ENCODE results near the gene RHOU.

Gene RHOU

GRCh38 chr1:228739826-228740225 lies 4.5 kb downstream of the RHOU start:
- no peak for DNase-seq

GRCh38 chr1:228740543-228741317 lies 5.5 kb downstream of the RHOU start:
- no peak for DNase-seq

GRCh38 chr1:228742281-228742860 lies 7.1 kb downstream of the RHOU start:
- no peak for DNase-seq

GRCh38 chr1:228743405-228743804 lies 8.1 kb downstream of the RHOU start:
- no peak for DNase-seq

GRCh38 chr1:228744356-228744755 lies 9.1 kb downstream of the RHOU start:
- DNase-seq = no peak

GRCh38 chr1:228744918-228745317 lies 9.6 kb downstream of the RHOU start:
- DNase-seq = no peak

- DNase-seq = no peak
These were observed 10.2 kb downstream of the RHOU start for GRCh38 chr1:228745497-228745896.

- DNase-seq = no peak
These were observed 12.1 kb downstream of the RHOU start for GRCh38 chr1:228747301-228747935.

- no peak for DNase-seq
These were observed 12.8 kb downstream of the RHOU start for GRCh38 chr1:228748029-228748428.

GRCh38 chr1:228748431-228748830 lies 13.2 kb downstream of the RHOU start:
- DNase-seq = no peak

- DNase-seq = no peak
These were observed 14.5 kb downstream of the RHOU start for GRCh38 chr1:228749765-228750164.

GRCh38 chr1:228750915-228751314 lies 15.6 kb downstream of the RHOU start:
- no peak for DNase-seq

GRCh38 chr1:228751360-228752098 lies 16.2 kb downstream of the RHOU start:
- DNase-seq = no peak

GRCh38 chr1:228752258-228752657 lies 17.0 kb downstream of the RHOU start:
- no peak for DNase-seq

GRCh38 chr1:228752675-228753265 lies 17.5 kb downstream of the RHOU start:
- DNase-seq = no peak

GRCh38 chr1:228753287-228753686 lies 18.0 kb downstream of the RHOU start:
- DNase-seq = no peak

GRCh38 chr1:228753786-228754360 lies 18.6 kb downstream of the RHOU start:
- no peak for DNase-seq

- DNase-seq = no peak
These were observed 19.5 kb downstream of the RHOU start for GRCh38 chr1:228754646-228755268.

- no peak for DNase-seq
These were observed 20.5 kb downstream of the RHOU start for GRCh38 chr1:228755800-228756199.

- no peak for DNase-seq
These were observed 21.2 kb downstream of the RHOU start for GRCh38 chr1:228756457-228756856.

GRCh38 chr1:228758447-228758846 lies 23.2 kb downstream of the RHOU start:
- DNase-seq = no peak

GRCh38 chr1:228760979-228761378 lies 25.7 kb downstream of the RHOU start:
- no peak for DNase-seq
